BJ (cell line): Measurements from ENCODE around the gene LSP1. TPM values are rescaled to one million over a fixed set of nuclear protein-coding genes. Genes with fewer than 3 reads are reported as not detected.

Experiments used
- CTCF ChIA-PET: fragments of 350-600 bp; formaldehyde crosslinking; extraction: SDS; loops from one replicate; lab custom pipeline; 2021; ENCODE audit warnings: antibody characterized with exemption, inconsistent platforms; lab: Yijun Ruan, JAX
- POLR2A ChIA-PET: fragments of 300-600 bp; sonication (Branson Sonifier 250); formaldehyde crosslinking; extraction: SDS; loops from one replicate; lab custom pipeline; 2021; ENCODE audit warnings: antibody characterized with exemption; lab: Charles Lee
- DNase-seq: peaks from one replicate; pipeline ENCODE4 v3.0.0-alpha.2; 2011; ENCODE audit warnings: low read depth
- H3K27me3 ChIP-seq: 2 replicates; pipeline ENCODE4 v1.6.0; 2011; ENCODE audit warnings: low read length; ENCODE audit not compliant: control insufficient read depth, insufficient read depth
- H3K36me3 ChIP-seq: 2 replicates; pipeline ENCODE4 v1.5.1; 2011; ENCODE audit warnings: low read length; ENCODE audit not compliant: control insufficient read depth, insufficient read depth
- H3K4me3 ChIP-seq: 2 replicates; pipeline ENCODE4 v1.5.1; 2011; ENCODE audit warnings: low read depth, mild to moderate bottlenecking, control low read depth, low read length
- polyA plus RNA-seq: library from polyadenylated mRNA; depleted of rRNA; stranded (reverse); fragments of >200 nt; gene quantifications from 2 replicates; pipeline ENCODE4 v1.2.3, GENCODE V29; 2011
- TF ChIP-seq, protein P1 (sequence below): IDR thresholded peaks from 2 replicates; pipeline ENCODE4 v1.5.1; 2011; ENCODE audit warnings: low read depth, mild to moderate bottlenecking, control low read depth, inconsistent platforms, low read length, moderate library complexity; ENCODE audit not compliant: insufficient read depth

The LSP1 gene
- polyA plus RNA-seq, 1 experiment, result not detected

GRCh38 chr11:1931341-1932104 lies 78.6 kb downstream of the LSP1 start:
- POLR2A ChIA-PET, result no interaction called here
- no peak for DNase-seq
- CTCF ChIA-PET, result interaction anchor here (1.6 kb wide), 1 partner anchor 99 kb away, joined by 3 read pairs; no protein-coding TSS in a partner anchor
- Histone ChIP-seq H3K27me3 (no peaks in the 10 kb centered on the region; the same call in 1 of the 2 replicates), H3K4me3 (no peak overlapping the region), H3K36me3 (no peaks in the 10 kb centered on the region)
- TF ChIP-seq, protein P1, sequence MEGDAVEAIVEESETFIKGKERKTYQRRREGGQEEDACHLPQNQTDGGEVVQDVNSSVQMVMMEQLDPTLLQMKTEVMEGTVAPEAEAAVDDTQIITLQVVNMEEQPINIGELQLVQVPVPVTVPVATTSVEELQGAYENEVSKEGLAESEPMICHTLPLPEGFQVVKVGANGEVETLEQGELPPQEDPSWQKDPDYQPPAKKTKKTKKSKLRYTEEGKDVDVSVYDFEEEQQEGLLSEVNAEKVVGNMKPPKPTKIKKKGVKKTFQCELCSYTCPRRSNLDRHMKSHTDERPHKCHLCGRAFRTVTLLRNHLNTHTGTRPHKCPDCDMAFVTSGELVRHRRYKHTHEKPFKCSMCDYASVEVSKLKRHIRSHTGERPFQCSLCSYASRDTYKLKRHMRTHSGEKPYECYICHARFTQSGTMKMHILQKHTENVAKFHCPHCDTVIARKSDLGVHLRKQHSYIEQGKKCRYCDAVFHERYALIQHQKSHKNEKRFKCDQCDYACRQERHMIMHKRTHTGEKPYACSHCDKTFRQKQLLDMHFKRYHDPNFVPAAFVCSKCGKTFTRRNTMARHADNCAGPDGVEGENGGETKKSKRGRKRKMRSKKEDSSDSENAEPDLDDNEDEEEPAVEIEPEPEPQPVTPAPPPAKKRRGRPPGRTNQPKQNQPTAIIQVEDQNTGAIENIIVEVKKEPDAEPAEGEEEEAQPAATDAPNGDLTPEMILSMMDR, result no peak

GRCh38 chr11:1932105-1932480 lies 79.2 kb downstream of the LSP1 start:
- Histone ChIP-seq H3K4me3 (no peak overlapping the region), H3K36me3 (no peaks in the 10 kb centered on the region), H3K27me3 (no peaks in the 10 kb centered on the region)
- POLR2A ChIA-PET, result no interaction called here
- DNase-seq, result no peak
- CTCF ChIA-PET, result interaction anchor here (1.6 kb wide), 1 partner anchor 99 kb away, joined by 3 read pairs; no protein-coding TSS in a partner anchor
- TF ChIP-seq, protein P1, result no peak

DNA sequence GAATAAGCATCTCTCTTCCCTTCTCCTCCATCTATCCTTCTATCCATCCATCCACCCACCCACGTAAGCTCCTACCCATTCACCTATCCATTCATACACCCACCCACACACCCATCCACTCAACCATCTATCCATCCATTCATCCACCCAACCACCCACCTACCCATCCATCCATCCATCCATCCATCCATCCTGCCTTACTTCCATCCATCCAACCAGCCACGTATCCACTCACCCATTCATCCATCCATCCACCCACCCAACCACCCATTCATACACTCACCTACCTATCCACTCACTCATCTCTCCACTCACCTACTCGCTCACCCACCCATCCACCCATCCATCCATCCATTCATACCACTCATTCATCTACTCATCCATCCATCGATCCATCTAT lies 79.8 kb downstream of the LSP1 start:
- CTCF ChIA-PET, result interaction anchor here (1.6 kb wide), 1 partner anchor 100 kb away, joined by 3 read pairs; no protein-coding TSS in a partner anchor

GRCh38 chr11:1933416-1934334 lies 80.8 kb downstream of the LSP1 start:
- ChIA-PET POLR2A (interaction anchor here (0.6 kb wide), 2 partner anchors 28 to 443 kb away, joined by 3 to 8 read pairs; no protein-coding TSS in a partner anchor), CTCF (interaction anchor here (1.2 kb wide), 1 partner anchor 51 kb away, joined by 5 read pairs; no protein-coding TSS in a partner anchor)
- Histone ChIP-seq H3K36me3 (no peaks in the 10 kb centered on the region), H3K4me3 (no peak overlapping the region), H3K27me3 (no peaks in the 10 kb centered on the region)
- DNase-seq, result no peak
- TF ChIP-seq, protein P1, result no peak

More for the DNA sequence above, 79.8 kb downstream of the LSP1 start:
- no peak for DNase-seq
- Histone ChIP-seq H3K4me3 (no peak overlapping the region), H3K36me3 (no peaks in the 10 kb centered on the region), H3K27me3 (no peaks in the 10 kb centered on the region)
- TF ChIP-seq, protein P1, result no peak
- POLR2A ChIA-PET, result no interaction called here
